WTC11 (cell line): ENCODE measurements around the gene TMEM263.

Experiments used
- CREB1 ChIP-seq: sonication (generic); formaldehyde crosslinking; IDR thresholded peaks from 2 replicates; pipeline ENCODE4 v1.8.0; 2023; ENCODE audit warnings: mild to moderate bottlenecking, missing genetic modification reagents
- CTCF ChIP-seq: fragments of 200-600 bp; IDR thresholded peaks from 2 replicates; pipeline ENCODE4 v1.8.0; 2022; ENCODE audit warnings: antibody characterized with exemption
- ELF4 ChIP-seq: sonication (generic); formaldehyde crosslinking; IDR thresholded peaks from 2 replicates; pipeline ENCODE4 v1.8.1; 2022; ENCODE audit warnings: low read depth, mild to moderate bottlenecking, moderate library complexity, missing genetic modification reagents
- HMGXB4 ChIP-seq: sonication (generic); formaldehyde crosslinking; IDR thresholded peaks from 2 replicates; pipeline ENCODE4 v1.8.1; 2023; ENCODE audit warnings: mild to moderate bottlenecking, moderate library complexity, missing genetic modification reagents
- MAX ChIP-seq: sonication (generic); formaldehyde crosslinking; IDR thresholded peaks from 2 replicates; pipeline ENCODE4 v1.8.0; 2022; ENCODE audit warnings: mild to moderate bottlenecking, missing genetic modification reagents
- NFYB ChIP-seq: sonication (generic); formaldehyde crosslinking; conservative IDR thresholded peaks from 2 replicates; pipeline ENCODE4 v1.8.0; 2022; ENCODE audit warnings: low read depth, missing genetic modification reagents
- RELA ChIP-seq: sonication (generic); formaldehyde crosslinking; IDR thresholded peaks from 2 replicates; pipeline ENCODE4 v1.8.1; 2022; ENCODE audit warnings: missing genetic modification reagents, mild to moderate bottlenecking, borderline replicate concordance
- USF1 ChIP-seq: sonication (generic); formaldehyde crosslinking; IDR thresholded peaks from 2 replicates; pipeline ENCODE4 v1.8.0; 2022; ENCODE audit warnings: mild to moderate bottlenecking, missing genetic modification reagents
- USF2 ChIP-seq: sonication (generic); formaldehyde crosslinking; IDR thresholded peaks from 2 replicates; pipeline ENCODE4 v1.8.1; 2023; ENCODE audit warnings: mild to moderate bottlenecking, missing genetic modification reagents, moderate library complexity

- no peak for TF ChIP-seq ELF4 (CRISPR knock-in tag)
- no peak for TF ChIP-seq USF1 (CRISPR knock-in tag)
- no peak for TF ChIP-seq CTCF
- TF ChIP-seq USF2 = no peak
- no peak for TF ChIP-seq RELA (CRISPR knock-in tag)
- no peak for TF ChIP-seq MAX (CRISPR knock-in tag)
- TF ChIP-seq HMGXB4 (CRISPR knock-in tag) = no peak
- TF ChIP-seq NFYB (CRISPR knock-in tag) = no peak
- TF ChIP-seq CREB1 (CRISPR knock-in tag) = no peak
Measured at GRCh38 chr12:106960443-106960842, 4.7 kb downstream of the TMEM263 start.
